HG03135 (cell line): ENCODE results near the gene OR7A5.
"Not testable (repeated sequence)": the region's sequence is repeated elsewhere in the genome, so short reads cannot be mapped to it uniquely, and the experiment has no call there.

Experiments used
- ATAC-seq: cut with Tn5 transposase; IDR thresholded peaks from one replicate; pipeline ENCODE4 v1.9.1; 2021; ENCODE audit warnings: mild to moderate bottlenecking, moderate library complexity; ENCODE audit not compliant: unreplicated experiment

Gene OR7A5

DNA sequence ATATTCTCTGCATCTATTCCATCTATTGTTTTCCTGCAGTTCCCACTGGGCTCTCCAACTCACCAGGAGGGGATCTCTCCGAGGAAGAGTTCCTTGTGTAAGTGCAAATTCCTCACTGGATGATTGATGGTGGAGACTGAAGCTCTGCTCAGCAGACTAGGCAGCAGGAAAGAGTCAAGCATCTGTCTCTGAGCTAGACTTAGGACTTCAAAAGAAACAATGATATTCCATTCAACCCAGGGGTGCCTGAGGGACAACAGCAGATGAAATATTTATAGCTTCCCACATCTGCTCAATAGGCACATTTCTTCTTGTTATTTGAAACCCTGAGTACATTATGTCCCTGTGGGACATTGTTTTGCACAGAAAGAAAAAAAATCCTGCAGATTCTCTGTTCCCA is at the start of gene OR7A5, which contains the start of gene OR7C1:
TSS of gene OR7A5 (minus strand) at position 175 of the 400 bp plus-strand sequence. CDS start 6,944 bp downstream, outside the sequence.
TSS of gene OR7C1 (minus strand) at position 175 of the 400 bp plus-strand sequence. CDS start 35,049 bp downstream, outside the sequence.
- ATAC-seq: no peak

DNA sequence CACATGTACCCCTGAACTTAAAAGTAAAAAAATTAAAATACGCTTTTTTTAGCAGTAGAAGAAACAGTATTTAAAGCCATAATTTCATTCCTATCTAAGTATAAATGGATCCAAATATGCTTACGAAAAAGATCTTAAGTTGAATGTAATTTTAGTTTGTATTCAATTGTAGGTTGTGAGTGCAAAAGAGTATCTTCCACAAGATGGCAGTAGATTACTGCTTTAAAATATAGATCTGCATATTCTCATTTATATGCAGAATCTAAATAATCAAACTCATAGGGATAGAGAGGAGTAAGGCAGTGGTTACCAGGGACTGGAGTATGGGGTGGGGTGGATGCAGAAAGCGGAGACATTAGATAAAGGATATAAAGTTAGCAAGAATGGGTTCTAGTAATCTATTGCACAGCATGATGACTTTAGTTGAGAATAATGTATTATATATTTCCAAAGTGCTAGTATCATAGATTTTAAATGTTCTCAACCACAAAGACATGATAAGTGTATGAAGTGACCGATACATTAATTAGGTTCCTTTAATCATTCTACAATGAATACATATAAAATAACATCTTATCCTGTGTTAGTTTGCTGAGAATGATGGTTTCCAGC is 36.7 kb upstream of the OR7A5 start:
- ATAC-seq: no peak

DNA sequence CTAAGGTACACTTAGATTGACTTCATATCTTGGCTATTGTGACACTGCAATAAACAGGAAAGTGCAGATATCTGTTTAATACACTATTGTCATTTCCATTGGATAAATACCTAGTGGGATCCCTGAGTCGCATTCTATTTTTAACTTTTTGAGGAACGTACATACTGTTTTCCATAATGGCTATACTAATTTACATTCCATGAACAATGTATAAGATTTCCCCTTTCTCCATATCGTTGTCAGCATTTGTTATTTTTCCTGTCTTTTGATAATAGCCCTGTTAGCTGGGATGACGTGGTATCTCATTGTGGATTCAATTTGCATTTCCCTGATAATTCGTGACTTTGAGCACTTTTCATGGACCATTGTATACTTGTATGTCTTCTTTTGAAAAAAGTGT is 33.5 kb upstream of the OR7A5 start:
- ATAC-seq: no peak

DNA sequence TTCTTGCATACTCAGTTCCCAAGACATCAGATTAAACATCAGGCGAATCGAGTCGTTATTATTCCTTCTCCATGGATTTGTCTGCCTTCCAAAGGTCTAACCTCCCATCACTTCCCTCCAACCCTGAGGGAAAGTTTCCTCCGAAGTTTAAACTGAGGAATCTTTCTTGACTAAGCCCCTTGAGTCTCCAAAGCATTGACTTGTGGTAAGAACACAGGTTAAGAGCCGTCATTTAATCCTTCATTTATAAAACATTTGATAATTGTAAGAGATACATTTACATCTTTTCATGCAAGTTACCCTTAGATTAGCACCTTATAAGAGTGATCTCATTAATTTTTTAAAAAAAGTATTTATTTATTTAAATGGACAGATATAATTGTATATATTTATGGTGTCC is 13.8 kb upstream of the OR7A5 start, which contains the start of gene OR7A10:
TSS of gene OR7A10 (minus strand) at position 101 of the 400 bp plus-strand sequence. CDS start 7,045 bp downstream, outside the sequence.
- ATAC-seq: no peak

DNA sequence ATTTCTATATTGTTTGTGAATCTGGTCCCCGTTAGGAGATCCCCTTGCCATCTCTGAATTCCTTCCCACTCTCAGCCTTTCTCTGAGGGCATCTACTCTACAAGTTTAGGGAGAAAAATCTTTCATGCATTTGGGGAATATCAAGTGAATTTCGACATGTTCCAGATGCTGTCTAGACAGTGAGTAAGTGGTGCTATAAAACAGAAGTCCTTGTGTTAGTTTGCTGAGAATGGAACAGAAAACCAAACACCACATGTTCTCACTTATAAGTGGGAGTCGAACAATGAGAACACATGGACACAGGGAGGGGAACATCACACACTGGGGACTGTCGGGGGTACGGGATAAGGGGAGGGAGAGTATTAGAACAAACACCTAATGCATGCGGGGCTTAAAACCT is 8.6 kb upstream of the OR7A5 start:
- ATAC-seq: no peak

DNA sequence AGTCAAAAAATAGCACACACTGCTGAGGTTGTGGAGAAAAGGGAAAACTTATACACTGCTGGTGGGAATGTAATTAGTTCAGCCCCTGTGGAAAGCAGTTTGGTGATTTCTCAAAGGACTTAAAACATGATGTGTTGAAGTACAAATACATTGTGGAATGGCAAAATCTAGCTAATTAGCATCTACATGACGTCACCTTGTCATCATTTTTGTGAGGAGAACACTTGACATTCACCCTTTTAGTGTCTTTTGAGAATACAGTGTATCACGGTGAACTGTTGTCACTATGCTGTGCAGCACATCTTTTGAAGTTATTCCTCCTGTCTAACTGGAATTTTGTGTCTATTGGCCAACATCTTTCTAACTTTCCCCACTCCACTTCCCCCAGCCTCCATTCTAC is 8.2 kb upstream of the OR7A5 start:
- no peak for ATAC-seq

DNA sequence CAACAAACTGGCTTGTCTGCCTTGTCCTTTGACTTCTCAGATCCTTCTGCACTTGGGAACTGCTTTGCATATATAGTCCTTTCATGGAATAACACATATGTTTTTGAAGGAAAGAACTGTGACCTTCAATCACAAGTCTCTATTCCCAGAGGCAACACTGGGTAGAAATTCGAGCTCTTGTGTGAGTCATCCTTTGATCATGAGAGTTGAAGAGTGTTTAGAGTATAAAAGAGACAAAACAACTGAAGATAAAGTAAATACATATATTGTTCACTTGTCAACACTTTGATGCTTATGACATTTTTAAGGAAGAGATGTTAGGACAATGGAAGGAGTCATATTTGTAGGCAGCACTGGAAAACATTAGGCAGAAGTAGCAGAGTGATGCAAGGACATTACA is 5.2 kb upstream of the OR7A5 start:
- no peak for ATAC-seq

DNA sequence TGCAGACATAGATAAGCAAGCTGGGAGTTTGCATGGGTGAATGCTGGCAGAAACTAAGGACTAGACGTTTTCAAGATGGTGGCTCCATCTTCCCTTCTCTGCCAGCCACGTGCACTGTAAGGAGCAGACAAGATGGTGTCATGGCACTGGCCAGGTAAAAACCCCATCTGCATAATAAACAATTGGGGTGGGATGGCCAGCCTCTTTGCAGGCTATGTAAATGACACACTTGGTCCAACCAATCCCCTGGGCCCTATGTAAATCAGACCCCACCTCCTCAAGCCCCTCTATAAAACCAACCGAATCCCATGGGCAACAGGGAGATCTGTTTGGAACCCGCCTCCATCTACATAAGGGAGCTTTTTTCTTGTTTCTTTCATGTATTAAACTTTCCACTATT is 2.4 kb upstream of the OR7A5 start:
- no peak for ATAC-seq

DNA sequence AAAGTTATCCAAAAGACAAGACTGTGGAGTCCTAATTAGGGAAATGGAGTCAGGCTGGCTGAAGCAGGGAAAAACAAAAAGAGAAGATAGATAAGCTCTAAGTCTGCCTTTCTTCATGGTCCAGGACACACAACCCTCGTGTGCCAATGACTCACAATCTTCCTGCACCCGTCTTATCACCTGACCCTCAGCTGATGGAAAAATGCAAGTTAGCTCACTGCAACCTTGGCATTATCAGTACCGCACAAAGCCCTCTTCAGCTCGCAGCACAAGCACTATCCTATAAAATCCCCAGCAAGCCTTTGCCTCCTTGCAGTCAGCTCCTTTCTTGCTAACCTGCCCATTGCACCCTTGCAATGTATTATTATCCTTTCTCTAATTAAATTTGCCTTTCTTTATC is 4.3 kb downstream of the OR7A5 start:
- no peak for ATAC-seq

DNA sequence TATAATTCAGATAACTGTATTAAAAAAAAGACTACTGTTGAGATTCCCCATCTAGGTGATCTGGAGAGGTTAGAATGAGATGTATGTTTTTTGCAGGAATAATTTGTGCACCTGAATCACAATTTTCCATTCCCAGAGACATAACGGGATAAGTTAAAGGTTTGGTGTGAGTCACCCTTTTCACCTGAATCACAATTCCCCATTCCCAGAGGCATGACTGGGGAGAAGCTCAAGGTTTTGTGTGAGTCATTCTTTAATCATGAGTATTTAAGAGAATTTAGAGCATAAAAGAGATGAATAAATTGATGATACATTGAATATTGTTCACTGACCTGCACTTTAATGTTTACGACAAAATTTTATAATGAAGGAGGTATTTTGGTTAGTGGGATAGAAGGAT is 9.0 kb downstream of the OR7A5 start:
- no peak for ATAC-seq

DNA sequence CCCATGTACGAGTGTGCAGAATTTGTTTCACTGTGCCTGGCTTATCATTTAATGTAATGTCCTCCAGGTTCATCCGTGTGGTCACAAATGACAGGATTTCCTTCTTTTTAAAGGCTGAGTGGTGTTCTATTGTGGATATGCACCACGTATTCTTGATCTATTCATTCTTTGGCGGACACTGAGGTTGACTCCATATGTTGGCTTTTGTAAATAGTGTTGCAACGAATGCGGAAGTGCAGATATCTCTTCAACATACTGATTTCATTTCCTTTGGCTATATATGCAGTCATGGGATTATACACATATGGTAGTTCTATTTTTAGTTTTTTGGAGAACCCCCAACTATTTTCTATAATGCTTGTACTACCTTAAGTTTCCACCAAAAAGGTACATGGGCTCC is 13.0 kb downstream of the OR7A5 start:
- ATAC-seq: no peak

DNA sequence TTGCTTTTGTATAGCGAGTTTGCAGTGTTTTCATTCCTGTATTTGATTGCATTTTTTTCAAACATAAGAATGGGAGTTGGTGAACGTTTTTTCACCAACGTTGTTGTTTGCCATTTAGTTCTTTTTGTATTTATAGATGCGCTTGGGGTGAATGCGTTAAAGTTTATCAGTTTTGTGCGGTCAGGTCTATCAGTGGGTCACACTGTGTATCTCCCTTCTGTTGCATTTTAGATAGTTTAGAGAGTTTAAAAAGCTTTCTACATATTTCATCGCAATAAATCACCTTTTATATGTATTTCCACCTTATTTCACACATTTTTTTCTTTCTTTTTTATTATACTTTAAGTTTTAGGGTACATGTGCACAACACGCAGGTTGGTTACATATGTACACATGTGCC is 16.4 kb downstream of the OR7A5 start:
- no peak for ATAC-seq

DNA sequence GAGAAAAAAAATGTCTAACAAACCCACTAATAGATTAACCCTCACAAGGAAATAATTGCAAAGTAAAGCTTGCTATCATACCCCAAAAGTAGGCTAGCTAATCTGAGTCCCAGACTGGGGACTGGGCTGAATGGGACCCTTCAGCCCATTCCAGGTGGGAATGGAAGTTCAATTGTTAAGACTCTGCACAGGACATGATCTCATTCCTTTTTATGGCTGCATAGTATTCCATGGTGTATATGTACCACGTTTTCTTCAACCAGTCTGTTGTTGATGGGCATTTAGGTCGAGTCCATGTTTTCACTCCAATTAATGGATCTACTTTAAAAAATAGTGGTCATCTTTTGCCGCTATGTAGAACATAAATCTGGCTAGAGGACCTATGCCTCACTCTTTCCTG is 17.9 kb downstream of the OR7A5 start:
- no peak for ATAC-seq

DNA sequence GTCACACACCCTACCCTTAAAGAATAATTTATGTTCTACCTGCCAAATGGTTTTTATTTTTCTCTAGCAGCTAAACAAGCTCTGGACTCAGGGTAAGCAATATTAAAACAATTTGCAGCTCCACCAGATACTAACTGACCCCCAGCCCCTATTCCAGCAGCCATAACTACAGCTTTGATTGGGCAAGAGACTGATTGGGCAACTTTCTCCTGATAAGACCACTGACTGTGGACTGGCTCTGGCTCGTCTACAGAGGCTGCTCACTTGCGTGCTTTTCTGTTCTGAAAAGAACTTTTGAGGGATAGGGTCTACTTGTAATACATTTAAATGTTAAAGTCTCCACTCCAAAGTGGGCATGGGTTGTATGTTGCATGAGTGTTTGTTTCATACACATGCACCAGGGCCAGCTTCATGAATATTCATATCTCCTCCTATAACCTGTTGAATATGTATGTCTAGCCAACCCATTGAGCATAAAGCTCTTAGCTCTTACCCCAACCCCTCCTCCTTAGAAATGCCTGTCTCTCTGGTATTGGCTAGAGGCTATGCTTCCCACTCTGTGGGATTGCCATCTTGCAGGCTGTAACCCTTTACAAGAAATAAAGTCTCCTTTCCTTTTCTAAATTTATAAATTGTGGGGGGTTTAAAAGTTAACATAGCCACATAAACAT is 19.9 kb downstream of the OR7A5 start:
- ATAC-seq: no peak

DNA sequence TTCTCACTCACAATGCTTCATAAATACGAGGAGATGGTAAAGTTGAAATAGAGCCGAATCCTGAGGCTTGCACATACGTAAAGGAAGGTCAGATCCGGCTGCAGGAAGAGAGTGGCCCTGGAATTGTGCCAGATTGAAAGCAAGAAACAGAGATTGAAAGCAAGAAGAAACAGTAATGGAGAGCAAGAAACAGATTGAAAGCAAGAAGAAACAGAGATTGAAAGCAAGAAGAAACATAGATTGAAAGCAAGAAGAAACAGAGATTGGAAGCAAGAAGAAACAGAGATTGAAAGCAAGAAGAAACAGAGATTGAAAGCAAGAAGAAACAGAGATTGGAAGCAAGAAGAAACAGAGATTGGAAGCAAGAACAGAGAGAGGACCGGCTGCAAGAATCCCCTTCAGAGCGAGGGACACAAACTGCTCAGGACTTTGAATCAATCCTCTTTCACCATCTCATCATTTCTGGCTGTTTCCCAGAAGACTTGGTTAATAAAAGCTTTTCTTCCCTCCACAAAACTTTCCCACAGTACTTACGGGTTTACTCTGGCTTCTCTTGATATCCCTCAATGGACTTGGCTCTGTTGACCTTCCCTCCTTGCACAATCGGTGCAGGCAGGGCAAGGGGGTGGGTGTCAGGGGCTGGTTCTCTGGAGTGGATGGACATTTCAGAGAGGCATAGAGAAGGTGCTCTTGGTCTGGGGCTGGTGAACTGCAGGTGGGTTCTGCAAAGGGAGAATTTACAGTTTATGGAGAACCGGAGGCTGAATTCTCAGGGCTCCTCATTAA is 25.5 kb downstream of the OR7A5 start:
- no peak for ATAC-seq

DNA sequence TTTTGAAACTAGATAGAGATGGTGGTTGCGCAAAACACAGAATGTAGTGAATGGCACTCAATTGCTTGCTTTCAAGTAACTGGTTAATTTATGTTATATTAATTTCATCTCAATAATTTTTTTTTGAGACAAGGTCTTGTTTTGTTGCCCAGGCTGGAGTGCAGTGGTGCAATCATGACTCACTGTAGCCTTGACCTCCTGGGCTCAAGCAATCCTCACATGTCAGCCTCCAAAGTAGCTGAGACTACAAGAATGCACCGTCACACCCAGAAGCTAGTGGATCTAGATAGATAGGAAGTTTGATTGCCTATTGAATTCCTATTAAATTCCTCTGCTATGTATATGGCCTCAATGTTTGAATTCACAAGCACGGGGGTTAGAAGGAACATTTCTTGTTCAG is 30.2 kb downstream of the OR7A5 start:
- no peak for ATAC-seq

DNA sequence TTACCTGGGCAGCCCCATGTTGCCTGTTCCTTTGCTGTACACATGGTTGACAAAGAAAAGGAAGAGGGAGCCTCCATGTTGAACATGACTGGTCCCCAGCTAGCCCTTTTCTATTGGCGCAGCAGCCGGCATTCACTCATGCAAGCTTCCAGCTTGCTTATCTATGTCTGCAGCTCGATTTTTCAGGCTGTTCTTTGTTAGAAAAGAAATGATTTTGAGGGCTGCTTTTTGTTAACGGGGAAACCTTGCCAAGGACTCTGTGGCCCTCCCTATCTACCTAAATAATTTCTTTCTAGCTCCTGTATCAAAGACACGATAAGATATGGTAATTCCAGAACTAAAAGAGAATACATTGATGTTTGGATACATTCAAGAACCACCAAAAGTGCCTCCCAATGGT is 36.2 kb downstream of the OR7A5 start:
- ATAC-seq: no peak

DNA sequence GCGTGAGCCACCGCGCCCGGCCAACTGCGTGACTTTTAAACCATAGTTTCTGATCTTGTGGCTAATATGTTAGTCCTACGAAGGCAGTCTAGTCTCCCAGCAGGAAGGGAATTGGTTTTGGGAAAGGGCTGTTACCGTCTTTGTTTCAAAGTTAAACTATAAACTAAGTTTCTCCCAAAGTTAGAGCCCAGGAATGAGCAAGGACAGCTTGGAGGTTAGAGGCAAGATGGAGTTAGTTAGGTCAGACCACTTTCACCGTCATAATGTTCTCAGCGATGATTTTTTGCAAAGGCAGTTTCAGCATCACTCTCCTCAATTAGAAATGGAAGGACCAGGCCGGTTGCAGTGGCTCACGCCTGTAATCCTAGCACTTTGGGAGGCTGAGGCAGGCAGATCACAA is 39.0 kb downstream of the OR7A5 start:
- no peak for ATAC-seq

DNA sequence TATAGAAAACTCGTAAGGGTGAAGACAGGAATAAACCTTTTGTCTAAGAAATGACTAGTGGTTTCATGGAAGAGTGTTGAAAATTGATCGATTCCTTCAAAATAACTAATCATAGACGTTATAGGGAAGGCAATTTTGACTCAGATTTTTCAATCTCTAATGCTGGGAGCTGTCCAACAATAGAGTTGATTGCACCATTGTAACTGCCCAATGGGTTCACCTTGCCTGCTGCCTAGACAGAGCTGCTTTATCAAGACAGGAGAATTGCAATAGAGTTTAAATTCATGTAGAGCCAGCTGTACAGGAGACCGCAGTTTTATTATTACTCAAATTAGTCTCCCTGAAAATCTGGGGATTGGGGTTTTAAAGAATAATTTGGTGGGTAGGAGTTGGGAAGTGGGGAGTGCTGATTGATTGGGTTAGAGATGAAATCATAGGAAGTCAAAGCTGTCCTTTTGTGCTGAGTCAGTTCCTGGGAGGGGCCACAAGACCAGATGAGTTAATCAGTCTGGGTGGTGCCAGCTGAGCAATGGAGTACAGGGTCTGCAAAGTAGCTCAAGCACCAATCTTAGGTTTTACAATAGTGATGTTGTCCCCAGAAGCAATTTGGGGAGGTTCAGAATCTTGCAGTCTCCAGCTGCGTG is 39.8 kb downstream of the OR7A5 start:
- ATAC-seq: no peak

DNA sequence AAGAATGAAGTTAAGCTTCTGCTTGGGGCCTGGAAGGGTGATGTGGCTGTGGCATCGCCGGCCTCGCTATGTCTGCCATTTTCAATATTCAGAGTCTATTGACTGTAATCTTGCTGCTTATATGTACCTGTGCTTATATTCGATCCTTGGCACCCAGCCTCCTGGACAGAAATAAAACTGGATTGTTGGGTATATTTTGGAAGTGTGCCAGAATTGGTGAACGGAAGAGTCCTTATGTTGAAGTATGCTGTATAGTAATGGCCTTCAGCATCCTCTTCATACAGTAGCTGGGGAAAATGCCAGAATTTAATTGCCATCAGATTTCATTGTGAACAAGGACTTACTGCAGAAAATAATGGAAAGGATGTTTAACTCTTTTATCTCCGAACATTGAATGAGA is 42.7 kb downstream of the OR7A5 start:
- not testable (repeated sequence) for ATAC-seq

DNA sequence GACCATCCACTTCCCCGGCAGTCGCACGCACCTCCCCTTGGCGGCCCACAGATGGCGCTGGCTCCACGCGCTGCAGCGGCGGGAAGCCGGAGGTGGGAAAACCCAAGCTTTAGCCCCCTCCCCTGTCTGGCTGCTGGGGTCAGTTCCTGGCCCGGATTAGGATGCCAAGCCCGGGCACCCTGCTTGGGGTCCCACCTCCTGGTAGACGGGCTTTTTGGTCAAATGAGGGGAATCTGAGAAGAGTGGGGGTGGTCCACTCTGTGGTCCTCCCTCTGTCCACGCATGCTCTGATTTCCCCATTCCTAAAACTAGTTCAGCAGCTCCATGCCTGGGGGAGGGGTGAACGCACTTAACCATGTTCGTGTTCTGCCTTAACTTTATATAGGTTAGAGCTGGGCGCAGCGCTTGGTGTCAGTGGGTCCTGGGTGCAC is 48.5 kb downstream of the OR7A5 start:
- ATAC-seq: no peak
